Measurements from ENCODE around the gene AARS2. TPM values are rescaled to one million over a fixed set of nuclear protein-coding genes. Genes with fewer than 3 reads are reported as not detected.
A peak's percentile ranks its signal among the peaks of the same experiment; 100 is the strongest.

AARS2 gene
- total RNA-seq, 1 donor from 2014 or later = 9.7 TPM

DNA sequence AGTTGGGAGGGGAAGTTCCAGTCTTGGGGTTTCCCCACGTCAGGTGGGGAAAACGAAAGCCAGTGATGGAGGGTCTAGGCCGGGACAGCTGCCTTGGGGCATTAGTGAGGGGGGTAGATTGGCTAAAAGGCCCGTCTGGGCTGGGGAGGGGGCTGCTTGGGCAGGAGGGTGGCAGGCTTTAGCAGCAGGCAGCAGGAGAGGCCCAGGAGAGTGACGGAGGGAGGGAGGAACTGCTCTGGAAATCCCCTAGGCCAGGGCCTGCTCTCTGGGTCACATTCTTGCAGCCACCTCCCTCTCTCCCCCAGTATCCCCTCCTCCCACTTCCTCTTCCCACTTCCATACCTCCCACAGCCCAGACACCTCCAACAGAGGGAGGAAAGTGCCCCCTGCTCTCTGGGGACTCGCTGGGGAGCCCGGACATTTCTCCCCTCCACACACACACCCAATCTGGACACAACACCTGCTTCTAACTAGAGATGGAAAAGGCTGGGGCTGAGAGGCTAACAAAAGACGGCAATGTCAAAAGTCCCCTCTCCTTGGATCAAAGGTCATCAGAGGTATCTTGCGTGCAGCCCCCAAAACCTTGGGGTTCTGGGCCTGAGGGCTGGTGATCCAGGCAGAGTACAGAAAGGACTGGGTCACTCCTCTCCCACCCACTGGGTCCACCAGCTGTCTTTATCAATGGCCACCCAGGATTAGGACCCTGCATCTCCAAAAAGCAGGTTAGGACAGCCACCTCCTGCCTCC lies 49.6 kb downstream of the AARS2 start:
- DNase-seq (ENCODE audit: low read depth in 2 of 2) = peak; percentile 47 to 66

DNA sequence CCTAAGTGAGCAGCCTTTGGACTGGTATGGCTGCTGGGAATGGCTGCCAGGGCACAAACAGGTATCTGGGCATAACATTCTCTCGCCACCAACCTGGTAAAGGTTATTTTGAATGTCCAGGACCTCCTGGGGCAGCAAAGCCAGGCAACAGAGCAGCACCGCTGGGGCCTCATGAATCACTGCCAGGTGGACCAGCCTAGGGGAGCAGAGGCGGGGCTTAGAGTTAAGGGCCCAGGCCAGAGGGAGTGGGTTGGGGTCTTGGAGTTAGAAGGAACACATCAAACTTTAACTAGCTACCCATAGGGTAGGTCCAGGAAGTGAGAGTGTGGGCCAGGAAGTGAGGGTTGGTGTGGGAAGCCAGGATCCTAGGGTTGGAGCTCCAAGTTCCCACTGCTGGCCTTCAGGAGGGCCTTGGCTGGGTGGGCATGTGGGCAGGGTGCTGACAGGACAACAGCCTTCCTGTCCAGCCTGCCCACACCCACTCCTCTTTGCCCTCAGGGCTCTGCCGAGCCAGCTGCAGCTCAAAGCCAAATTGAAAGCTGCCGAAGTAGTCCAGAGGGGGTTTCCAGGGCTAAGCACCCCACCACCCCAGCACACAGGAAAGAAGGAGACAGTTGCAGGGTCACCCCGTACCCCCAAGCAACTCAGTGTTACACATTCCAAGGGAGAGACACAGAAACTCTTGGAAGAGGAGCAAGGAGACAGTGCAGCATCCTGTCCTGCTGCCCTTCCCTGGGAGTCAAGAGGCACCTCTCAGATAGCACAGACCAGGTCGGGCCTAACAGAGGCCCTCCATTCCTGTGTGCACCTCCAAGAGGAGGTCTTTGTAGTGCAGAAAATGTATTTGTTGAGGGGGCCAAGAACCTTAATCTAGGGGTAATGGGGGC lies 50.4 kb downstream of the AARS2 start:
- no peak for DNase-seq (ENCODE audit: low read depth in 2 of 2)

DNA sequence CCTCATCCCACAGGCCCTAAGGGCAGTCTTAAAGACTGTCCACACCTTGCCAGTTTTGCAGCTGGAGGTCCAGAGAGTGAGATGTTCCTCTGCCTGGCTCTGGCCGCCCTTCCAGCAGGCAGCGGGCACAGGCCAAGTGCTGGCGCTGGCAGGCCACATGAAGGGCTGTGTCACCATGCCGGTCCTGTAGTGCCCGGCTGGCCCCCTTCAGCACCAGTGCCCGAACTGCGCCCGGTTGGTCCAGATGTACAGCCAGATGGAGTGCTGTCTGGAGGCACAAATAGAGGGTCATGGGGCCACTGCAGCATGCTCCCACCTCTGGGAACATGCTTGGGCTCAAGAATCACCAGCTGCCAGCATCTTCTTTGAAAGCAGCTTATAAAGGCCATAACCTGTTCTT lies 51.6 kb downstream of the AARS2 start:
- DNase-seq (ENCODE audit: low read depth in 2 of 2) = no peak

DNA sequence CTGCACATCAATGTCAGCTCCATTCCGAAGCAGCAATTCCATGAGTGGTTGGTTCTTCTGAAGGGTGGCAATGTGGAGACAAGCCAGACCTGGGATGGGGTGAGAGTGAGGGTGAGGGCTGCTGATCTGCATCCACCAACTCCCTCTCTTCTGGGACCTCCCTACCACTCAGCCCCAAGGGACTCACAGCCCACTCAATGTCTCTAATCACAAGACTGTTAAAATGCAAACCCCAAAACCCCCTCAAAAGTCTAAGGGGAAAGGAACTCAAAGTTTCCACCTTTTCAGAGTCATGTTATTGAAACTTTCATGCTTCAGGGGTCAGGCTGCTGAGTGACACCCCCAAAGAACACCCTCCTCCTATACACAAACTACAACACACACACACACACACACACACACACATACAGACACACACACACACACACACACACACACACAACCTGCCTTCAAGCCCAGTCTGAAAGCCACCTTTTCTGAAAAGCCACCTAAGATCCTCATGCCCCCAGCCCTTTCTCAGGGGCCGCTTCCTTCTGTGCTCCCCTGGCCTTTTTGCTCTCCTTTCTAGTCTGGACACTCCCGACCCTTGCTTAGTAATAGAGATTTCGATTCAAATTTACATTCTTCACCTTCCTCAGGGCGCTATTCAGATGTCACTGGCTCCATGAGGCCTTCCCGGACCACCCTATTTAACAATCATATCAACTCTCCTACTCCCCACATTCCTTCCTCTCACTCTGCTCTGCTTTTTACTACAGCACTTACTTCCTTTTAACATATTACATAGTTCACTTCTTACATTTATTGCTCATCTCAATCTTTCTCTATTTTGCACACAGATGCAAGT lies 52.5 kb downstream of the AARS2 start:
- no peak for DNase-seq (ENCODE audit: low read depth in 2 of 2)

DNA sequence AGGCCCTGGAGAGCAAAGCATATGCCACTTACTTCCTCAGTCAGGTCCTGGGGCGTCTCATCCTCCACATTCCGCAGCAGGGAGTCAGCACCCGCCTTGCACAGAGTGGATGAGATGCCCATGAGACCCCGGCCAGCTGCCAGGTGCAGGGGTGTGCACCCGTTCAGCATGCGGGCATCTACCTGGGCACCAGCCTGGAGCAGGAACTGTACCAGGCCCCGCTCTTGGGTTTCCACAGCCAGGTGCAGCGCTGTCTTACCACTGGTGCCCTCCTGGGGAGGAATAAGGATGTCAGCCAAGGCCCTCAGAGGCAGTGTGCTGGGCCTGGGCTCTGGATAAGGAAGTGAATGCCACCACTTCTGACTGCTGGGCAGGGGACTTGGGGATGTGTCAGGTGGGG lies 53.1 kb downstream of the AARS2 start:
- no peak for DNase-seq (ENCODE audit: low read depth in 2 of 2)

DNA sequence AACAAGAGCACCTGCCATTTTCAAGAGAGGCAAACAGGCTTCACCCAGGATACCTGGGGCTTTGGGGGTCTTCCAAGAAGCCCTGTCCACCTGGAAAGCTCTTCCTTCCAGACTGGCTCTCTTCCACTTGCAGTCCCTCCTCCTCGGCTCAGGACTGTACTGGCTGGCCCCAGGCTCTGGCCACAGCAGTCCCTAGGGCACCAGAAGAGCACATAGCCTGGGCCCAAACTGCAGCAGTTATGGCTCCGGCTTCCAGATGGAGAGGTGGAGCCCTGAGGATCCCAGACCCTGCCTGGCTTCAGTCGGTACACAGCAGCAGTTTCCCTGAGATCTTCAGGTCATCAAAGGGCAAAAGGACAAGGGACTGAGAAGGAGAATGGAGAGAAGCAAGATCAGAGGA lies 54.2 kb downstream of the AARS2 start:
- no peak for DNase-seq (ENCODE audit: low read depth in 2 of 2)

DNA sequence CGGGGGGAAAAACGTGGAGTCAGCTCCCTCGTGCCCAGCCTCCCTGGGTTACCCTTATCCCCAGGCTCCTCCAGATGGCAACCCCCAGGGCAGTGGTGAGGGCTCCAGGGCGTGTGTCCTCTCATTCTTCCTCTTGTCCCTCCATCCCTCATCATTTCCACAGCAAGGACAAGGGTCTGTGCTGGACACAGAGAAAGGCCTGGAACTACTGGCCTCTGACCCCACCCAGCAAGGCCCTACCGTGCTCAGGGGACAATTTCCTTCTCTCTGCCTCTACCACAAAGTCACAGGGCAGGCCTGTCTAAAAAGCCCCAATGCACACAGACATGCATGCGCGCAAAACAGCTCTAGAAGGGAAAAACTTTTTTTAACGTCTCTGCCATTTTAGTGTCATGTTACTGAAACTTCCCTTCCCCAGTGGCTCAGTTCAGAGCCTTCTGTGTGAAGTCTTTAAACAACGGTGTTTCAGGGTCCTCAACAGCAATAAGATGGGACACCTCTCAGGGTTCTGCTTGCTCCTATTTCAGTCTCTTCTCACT lies 54.8 kb downstream of the AARS2 start:
- DNase-seq (ENCODE audit: low read depth in 2 of 2) = no peak

DNA sequence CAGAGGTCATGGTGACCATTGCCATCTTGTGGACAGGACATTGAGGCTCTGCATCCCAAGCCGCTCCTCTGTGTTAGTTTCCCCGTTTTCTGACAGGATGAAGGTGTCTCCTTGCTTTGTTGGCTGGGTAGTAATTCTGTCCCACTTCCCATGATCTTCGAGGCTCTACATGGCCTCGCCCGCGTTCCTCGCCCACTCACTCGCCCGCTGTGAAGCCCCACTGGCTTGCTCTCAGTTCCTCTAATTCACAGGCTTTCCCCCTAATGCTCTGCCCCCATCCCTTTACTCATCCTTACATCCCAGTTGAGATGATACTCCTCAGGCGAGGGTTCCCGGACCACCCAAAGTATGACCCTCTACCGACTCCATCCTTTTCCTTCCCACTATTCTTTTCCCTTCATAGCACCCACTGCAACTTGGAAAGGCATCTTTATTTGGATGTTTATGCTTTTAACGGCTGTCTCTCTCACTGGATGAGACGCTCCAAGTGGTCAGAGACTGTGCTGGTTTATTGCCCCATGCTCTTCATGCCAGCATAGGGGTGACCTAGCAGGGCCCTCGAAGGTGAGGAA lies 55.3 kb downstream of the AARS2 start:
- no peak for DNase-seq (ENCODE audit: low read depth in 2 of 2)

DNA sequence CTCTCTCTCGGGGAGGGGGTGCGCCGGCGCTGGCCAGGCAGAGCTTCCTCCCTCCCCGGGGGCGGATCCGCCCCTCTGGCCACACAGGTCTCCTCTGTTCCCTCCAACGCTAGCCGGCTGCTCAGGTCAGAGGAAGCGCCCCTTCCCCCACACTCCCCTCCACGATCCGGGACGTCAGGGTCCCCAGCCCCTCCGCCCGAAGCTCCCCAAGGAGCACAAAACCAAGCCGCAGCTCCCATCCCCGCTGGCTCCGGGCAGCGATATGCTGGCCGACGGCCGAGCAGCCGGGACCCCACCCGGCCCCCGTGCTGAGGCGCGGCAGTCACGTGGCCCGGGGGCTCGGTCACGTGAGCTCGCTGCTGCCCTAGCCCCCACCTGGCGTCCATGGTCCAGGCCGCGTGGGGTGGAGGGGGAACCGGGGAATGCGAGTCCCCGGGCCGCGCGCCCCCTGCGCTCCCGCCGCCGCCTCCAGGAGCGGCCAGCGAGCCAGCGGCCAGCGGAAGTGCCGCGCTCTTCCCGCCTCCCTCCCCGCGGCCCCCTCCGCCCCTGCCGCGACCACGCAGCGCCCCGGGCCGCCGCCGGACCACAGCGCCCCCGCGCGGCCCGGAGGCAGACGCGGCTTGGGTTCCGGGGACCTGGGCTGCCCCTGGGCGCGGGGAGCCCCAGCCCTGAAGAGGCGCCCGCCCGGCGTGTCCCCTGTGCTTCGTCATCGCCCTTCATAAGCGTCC lies 56.0 kb downstream of the AARS2 start, which contains the start of gene SLC35B2:
Gene SLC35B2, minus strand, starts transcription at position 504 of the 728 bp plus-strand sequence. Its CDS starts 118 bp downstream, at position 386.
- peak; percentile 73 to 88 for DNase-seq (ENCODE audit: low read depth in 2 of 2)

DNA sequence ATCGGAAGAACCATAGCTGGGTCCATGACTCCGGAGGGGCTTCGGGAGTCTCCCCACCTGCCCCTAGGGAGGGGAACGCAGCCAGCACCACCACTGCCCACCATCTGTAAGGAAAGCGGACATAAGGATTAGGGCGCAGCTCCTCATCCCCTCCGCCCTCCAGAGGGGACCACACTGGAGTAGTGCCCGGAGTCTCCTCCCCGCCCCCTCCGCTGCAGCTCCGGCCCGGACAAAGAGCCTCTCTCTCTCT lies 56.4 kb downstream of the AARS2 start:
- no peak for DNase-seq (ENCODE audit: low read depth in 2 of 2)

DNA sequence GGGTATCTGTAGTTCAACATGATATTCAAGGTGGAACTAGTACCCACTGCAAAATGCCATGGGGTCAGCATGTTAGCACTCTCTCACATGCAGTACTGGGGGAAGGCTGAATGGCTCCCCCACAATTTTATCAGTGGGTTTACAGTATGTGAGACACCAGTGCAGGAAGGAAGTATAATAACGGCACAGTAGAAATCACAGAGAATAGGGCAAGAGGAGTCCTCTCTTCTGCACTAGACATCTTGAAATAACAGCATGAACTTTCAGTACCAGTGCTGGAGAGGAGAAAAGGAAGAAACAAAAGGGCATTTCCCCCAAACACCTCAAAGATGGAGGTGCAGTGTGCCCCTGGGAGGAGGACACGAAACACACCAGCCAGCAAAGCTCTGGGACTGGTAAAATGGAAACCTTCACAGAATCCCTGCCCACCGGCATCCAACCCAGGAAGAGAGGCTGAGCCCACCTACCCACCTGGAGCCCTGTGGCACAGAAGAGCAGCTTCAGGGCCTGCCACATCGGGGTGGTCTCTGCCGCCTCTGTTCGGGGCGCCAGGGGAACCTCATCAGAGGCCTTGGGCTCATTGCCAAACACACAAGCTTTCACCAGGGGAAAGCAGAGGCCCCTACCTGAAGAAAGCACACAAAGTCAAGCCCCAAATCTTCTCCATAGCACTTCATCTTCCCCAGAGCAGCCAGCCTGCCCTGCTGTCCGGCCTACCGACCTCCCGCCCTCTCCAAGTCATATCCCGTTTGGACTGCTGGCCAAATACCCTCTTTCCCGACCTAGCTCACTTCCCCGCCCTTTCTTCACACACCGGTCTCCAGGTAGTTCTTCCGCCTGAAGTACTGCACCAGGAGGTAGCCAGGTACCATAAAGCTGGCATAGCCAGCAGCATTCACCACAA lies 57.0 kb downstream of the AARS2 start:
- peak in 1 of 2 donors; percentile 41 for DNase-seq (ENCODE audit: low read depth in 2 of 2)

DNA sequence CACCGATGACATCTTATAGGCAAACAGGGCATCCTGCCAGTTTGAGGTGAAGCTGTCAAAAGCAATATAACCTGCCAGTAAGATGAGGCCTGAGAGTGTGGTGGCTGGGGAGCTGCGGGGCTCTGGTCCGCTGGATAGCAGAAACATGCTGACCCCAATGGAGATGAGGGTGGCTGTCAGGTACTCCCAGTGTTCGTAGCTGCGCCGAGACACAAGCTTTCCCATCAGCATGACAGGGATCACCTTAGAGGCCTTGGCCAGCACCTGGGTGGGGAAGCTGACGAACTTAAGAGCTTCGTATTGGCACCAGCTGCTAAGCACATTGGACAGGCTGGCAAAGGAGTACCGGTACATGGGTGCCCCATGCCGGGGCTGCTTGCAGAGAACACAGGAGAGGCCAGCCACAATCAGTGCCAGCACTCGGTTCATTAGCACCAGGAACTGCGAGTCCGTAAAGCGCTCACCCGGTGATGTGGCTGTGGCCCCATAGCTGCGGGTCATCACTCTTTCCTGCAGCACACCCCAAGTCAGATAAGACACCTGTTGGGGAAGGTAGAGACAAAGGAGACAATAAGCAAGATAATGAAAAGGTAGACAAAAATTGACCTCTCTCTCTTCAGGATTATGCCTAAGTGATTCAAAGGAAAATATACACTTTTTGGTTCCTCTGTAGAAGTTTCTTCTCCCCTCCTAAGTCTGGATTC lies 57.9 kb downstream of the AARS2 start:
- DNase-seq (ENCODE audit: low read depth in 2 of 2) = no peak

DNA sequence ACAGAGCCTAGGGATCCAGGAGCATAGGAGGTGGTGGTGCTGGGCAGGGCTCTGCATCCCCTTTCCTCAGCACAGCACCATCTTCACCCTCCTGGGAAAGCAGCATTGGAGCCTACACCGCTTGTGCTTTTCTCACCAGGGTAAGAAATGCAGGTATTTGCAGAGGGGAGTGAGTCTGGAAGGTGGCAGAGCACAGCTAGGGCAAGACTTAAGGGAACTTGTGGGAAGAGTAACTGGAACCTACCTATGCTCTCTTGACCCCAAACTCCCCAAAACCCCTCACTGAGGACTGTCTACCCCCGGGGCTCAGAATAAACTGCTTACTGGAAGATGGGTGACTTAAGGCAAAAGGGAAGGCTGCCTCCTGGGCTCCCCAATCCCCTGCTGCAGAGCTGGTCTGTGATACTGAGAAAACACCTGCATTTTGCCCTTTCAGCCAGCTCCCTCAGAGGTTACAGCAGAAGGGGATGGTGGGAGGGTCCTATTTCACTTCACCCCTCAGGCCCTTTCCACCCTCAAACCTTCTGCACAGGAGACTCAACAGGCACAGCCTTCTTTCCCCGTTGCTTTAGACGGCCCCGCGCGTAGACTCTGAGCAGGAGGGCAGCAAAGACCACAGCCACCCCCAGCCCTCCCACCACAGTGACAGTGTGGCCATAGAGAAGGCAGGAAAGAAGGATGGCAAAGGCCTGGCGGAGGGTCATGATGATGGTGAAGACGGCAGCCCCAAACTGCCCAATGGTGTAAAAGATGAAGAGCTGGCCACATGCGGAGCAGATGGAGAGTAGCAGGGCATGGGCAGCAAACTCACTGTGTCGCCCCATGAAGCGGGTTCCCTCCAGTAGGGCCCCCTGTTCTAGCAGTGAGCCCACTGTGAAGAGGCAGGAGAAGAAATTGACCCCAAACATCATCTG lies 58.7 kb downstream of the AARS2 start:
- no peak for DNase-seq (ENCODE audit: low read depth in 2 of 2)

DNA sequence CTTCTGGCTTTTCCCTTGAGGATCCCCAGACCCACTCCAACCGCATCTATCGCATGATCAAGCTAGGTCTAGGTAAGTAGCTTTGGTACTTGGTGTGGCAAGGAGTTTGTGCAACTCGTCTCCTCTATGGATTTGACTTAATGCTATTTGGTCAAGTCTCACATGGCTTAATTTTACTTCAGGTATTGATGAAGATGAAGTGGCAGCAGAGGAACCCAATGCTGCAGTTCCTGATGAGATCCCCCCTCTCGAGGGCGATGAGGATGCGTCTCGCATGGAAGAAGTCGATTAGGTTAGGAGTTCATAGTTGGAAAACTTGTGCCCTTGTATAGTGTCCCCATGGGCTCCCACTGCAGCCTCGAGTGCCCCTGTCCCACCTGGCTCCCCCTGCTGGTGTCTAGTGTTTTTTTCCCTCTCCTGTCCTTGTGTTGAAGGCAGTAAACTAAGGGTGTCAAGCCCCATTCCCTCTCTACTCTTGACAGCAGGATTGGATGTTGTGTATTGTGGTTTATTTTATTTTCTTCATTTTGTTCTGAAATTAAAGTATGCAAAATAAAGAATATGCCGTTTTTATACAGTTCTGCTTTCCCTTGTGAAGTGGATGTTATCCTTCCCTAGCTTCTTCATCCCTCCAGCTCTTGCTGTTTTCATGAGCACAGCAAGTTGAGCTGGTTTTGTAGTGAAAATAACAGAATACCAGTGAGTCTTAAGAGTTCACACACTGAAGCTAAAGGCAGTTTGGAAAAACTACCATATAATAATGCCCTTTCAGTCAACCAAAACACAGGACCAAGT lies 59.6 kb downstream of the AARS2 start:
- DNase-seq (ENCODE audit: low read depth in 2 of 2) = peak; percentile 43 to 58

DNA sequence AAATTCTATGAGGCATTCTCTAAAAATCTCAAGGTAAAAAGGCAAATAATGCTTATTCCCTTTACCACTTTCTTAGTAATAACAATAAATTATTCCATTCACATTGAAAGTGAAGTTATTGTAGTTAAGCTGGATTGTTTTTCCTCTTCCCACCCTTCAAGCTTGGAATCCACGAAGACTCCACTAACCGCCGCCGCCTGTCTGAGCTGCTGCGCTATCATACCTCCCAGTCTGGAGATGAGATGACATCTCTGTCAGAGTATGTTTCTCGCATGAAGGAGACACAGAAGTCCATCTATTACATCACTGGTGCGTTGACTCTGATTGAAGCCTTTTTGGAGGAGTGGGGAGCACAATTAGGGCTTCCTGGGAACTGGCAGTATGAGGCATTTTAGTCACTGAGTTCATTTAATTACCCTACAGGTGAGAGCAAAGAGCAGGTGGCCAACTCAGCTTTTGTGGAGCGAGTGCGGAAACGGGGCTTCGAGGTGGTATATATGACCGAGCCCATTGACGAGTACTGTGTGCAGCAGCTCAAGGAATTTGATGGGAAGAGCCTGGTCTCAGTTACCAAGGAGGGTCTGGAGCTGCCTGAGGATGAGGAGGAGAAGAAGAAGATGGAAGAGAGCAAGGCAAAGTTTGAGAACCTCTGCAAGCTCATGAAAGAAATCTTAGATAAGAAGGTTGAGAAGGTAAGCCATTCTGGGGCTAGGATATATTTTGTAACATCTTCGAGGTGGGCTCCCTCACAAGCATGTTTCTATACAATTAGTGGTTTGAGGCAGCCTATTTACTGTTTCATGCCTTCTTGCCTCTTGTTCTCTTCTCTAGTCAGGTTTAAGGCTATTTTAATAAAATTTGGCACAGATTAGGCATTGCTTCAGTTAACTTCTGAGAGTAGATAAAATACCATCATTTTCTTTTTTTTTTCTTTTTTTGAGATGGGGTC lies 61.3 kb downstream of the AARS2 start:
- DNase-seq (ENCODE audit: low read depth in 2 of 2) = no peak

DNA sequence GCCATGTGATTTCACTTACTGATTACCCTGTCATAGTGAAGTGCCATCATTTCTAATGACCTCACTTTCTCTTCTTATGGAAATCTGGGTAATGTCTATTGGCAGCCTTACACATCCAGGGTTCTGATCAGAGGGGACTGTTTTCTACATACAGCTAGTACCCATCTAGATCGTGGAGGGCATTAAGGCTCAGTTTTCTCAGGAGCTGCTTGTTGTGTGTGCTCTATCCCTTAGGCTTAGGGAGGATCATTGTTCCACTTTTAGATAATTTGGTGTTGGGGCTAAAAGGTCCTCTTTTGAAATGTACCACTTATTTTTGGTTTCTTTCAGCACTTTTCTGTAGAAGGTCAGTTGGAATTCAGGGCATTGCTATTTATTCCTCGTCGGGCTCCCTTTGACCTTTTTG lies 62.4 kb downstream of the AARS2 start:
- DNase-seq (ENCODE audit: low read depth in 2 of 2) = no peak
